GM18507 (cell line): Measurements from ENCODE around the gene ACY1.
"Not testable (repeated sequence)": the region's sequence is repeated elsewhere in the genome, so short reads cannot be mapped to it uniquely, and the experiment has no call there.

ENCODE experiments used
- DNase-seq: peaks from one replicate; pipeline ENCODE4 v3.0.0; 2011; ENCODE audit warnings: low read depth; ENCODE audit not compliant: insufficient read length; ENCODE audit errors: extremely low spot score
- FAIRE-seq: peaks from 2 replicates; lab custom pipeline; 2011; peaks lifted over from hg19 to GRCh38; lab: Jason Lieb, UNC

Gene ACY1

GRCh38 chr3:52020796-52021195 lies 37.5 kb downstream of the ACY1 start:
- DNase-seq (no peak), FAIRE-seq (no peak)

GRCh38 chr3:52021489-52022268 lies 38.3 kb downstream of the ACY1 start:
- FAIRE-seq (no peak), DNase-seq (no peak)

- FAIRE-seq = no peak
- no peak for DNase-seq
Measured at GRCh38 chr3:52022323-52023100, 39.2 kb downstream of the ACY1 start.

GRCh38 chr3:52023101-52023770 lies 39.9 kb downstream of the ACY1 start:
- FAIRE-seq = peak; percentile 15
- no peak for DNase-seq

GRCh38 chr3:52023860-52024764 lies 40.8 kb downstream of the ACY1 start:
- FAIRE-seq (peak; percentile 91), DNase-seq (peak; percentile 62)

- DNase-seq (no peak), FAIRE-seq (no peak)
Measured at GRCh38 chr3:52024765-52025452, 41.6 kb downstream of the ACY1 start.

GRCh38 chr3:52025453-52025852 lies 42.1 kb downstream of the ACY1 start:
- no peak for FAIRE-seq
- DNase-seq = no peak

GRCh38 chr3:52026041-52026440 lies 42.7 kb downstream of the ACY1 start:
- no peak for DNase-seq
- no peak for FAIRE-seq

- no peak for DNase-seq
- no peak for FAIRE-seq
Measured at GRCh38 chr3:52028572-52028971, 45.2 kb downstream of the ACY1 start.

GRCh38 chr3:52029053-52029452 lies 45.7 kb downstream of the ACY1 start:
- DNase-seq = no peak
- FAIRE-seq = no peak

GRCh38 chr3:52029535-52029934 lies 46.2 kb downstream of the ACY1 start:
- DNase-seq (no peak), FAIRE-seq (no peak)

- no peak for FAIRE-seq
- no peak for DNase-seq
Measured at GRCh38 chr3:52030714-52031310, 47.5 kb downstream of the ACY1 start.

GRCh38 chr3:52031896-52032295 lies 48.6 kb downstream of the ACY1 start:
- FAIRE-seq (no peak), DNase-seq (no peak)

- no peak for FAIRE-seq
- DNase-seq = no peak
Measured at GRCh38 chr3:52032702-52033408, 49.5 kb downstream of the ACY1 start.

- DNase-seq = not testable (repeated sequence)
- FAIRE-seq = peak; percentile 41
Measured at GRCh38 chr3:52033748-52034147, 50.4 kb downstream of the ACY1 start.

GRCh38 chr3:52034212-52034611 lies 50.9 kb downstream of the ACY1 start:
- FAIRE-seq (no peak), DNase-seq (no peak)

- DNase-seq (no peak), FAIRE-seq (no peak)
Measured at GRCh38 chr3:52034651-52035050, 51.3 kb downstream of the ACY1 start.

- DNase-seq (no peak), FAIRE-seq (peak; percentile 80)
Measured at GRCh38 chr3:52036222-52036694, 52.9 kb downstream of the ACY1 start.
